ENCODE data around the gene RAB26.

Gene RAB26

GRCh38 chr16:2155091-2155950 is 6.9 kb downstream of the RAB26 start, which contains the start of gene TRAF7 (continued):
- TF ChIP-seq HOXD13 (CRISPR knock-in tag; IDR thresholded peaks at IDR 0.05; ENCODE audit: borderline replicate concordance) (no peak), SCRT1 (tag by site-specific recombination; IDR thresholded peaks at IDR 0.05; ENCODE audit: borderline replicate concordance) (no peak), ZSCAN23 (tag by site-specific recombination; IDR thresholded peaks at IDR 0.05) (no peak), KLF16 (tag by site-specific recombination; IDR thresholded peaks at IDR 0.05) (peak; percentile 81), PRDM10 (tag by site-specific recombination; IDR thresholded peaks at IDR 0.05) (peak; percentile 86), ZNF10 (tag by site-specific recombination; IDR thresholded peaks at IDR 0.05) (0 out of 2 replicates have a peak, but pooled peaks have one; percentile 32), ZNF785 (tag by site-specific recombination; IDR thresholded peaks at IDR 0.05) (no peak; the same call in 1 of the 2 replicates), KLF8 (tag by site-specific recombination; IDR thresholded peaks at IDR 0.05) (peak; percentile 58; the same call in 1 of the 2 replicates), ZNF513 (tag by site-specific recombination; IDR thresholded peaks at IDR 0.05) (peak; percentile 40), ZNF626 (tag by site-specific recombination; IDR thresholded peaks at IDR 0.05) (no peak), ZNF501 (tag by site-specific recombination; IDR thresholded peaks at IDR 0.05) (no peak; the same call in 1 of the 2 replicates), KLF9 (tag by site-specific recombination; IDR thresholded peaks at IDR 0.05; ENCODE audit: low read depth) (peak; percentile 61; the same call in 1 of the 2 replicates), RBAK (tag by site-specific recombination; IDR thresholded peaks at IDR 0.05) (no peak), ZFP69B (tag by site-specific recombination; IDR thresholded peaks at IDR 0.05) (0 out of 2 replicates have a peak, but pooled peaks have one; percentile 43), ZNF311 (tag by site-specific recombination; IDR thresholded peaks at IDR 0.05; ENCODE audit: borderline replicate concordance) (no peak), ZNF707 (tag by site-specific recombination; IDR thresholded peaks at IDR 0.05) (no peak), ZNF560 (tag by site-specific recombination; IDR thresholded peaks at IDR 0.05; ENCODE audit: borderline replicate concordance) (no peak), ZSCAN18 (tag by site-specific recombination; IDR thresholded peaks at IDR 0.05) (no peak), ZNF416 (tag by site-specific recombination; IDR thresholded peaks at IDR 0.05) (no peak), ZNF2 (tag by site-specific recombination; IDR thresholded peaks at IDR 0.05) (peak; percentile 86; the same call in 1 of the 2 replicates), ZNF701 (tag by site-specific recombination; IDR thresholded peaks at IDR 0.05) (no peak), ZNF660 (tag by site-specific recombination; IDR thresholded peaks at IDR 0.05) (peak; percentile 76), ZNF184 (tag by site-specific recombination; IDR thresholded peaks at IDR 0.05) (0 out of 2 replicates have a peak, but pooled peaks have one; percentile 21), ZSCAN16 (tag by site-specific recombination; IDR thresholded peaks at IDR 0.05) (no peak), ZNF518A (tag by site-specific recombination; conservative IDR thresholded peaks at IDR 0.05; ENCODE audit: low read depth) (no peak), ZNF768 (tag by site-specific recombination; IDR thresholded peaks at IDR 0.05) (no peak), ZNF175 (tag by site-specific recombination; IDR thresholded peaks at IDR 0.05) (no peak), REPIN1 (tag by site-specific recombination; IDR thresholded peaks at IDR 0.05; ENCODE audit: low read depth) (0 out of 2 replicates have a peak, but pooled peaks have one; percentile 60)

All from HEK293 (cell line).